Esophagus muscularis mucosa (tissue), 4 donors: ENCODE measurements around the gene UNG. TPM values are rescaled to one million over a fixed set of nuclear protein-coding genes. Genes with fewer than 3 reads are reported as not detected.

Experiments used
- DNase-seq: peaks from one replicate; pipeline ENCODE4 v3.0.0-alpha.2; 2017; ENCODE audit errors: extremely low spot score
- H3K27ac ChIP-seq, 4 donors: fragments of 200-600 bp; sonication (generic); replicated peaks in 1 of 4; 1 replicate in 3 of 4; 2 replicates in 1 of 4; pipeline ENCODE4 v1.5.1; 2016 to 2019; ENCODE audit warnings: mild to moderate bottlenecking in 1 of 4
- H3K27me3 ChIP-seq, 4 donors: fragments of 200-600 bp; sonication (generic); one replicate each; pipeline versions ENCODE4 v1.5.1 to v1.6.0; 2016 to 2019
- H3K36me3 ChIP-seq, 4 donors: fragments of 200-600 bp; sonication (generic); one replicate each; pipeline ENCODE4 v1.5.1; 2016 to 2019
- H3K4me1 ChIP-seq, 4 donors: fragments of 200-600 bp; sonication (generic); one replicate each; pipeline ENCODE4 v1.5.1; 2016 to 2019
- H3K4me3 ChIP-seq, 4 donors: fragments of 200-600 bp; sonication (generic); 1 replicate in 2 of 4; 2 replicates in 2 of 4; pipeline ENCODE4 v1.5.1; 2016 to 2019; ENCODE audit warnings: mild to moderate bottlenecking in 4 of 4, moderate library complexity in 1 of 4
- H3K9me3 ChIP-seq, 4 donors: fragments of 200-600 bp; sonication (generic); 1 replicate in 3 of 4; 2 replicates in 1 of 4; pipeline ENCODE4 v1.5.1; 2016 to 2019
- EP300 ChIP-seq: sonication (generic); formaldehyde crosslinking; IDR thresholded peaks from one replicate; pipeline ENCODE4 v1.6.1; 2017; ENCODE audit warnings: antibody characterized with exemption
- POLR2A ChIP-seq: fragments of 450-650 bp; IDR thresholded peaks from one replicate; pipeline ENCODE4 v1.6.1; 2017; ENCODE audit warnings: antibody characterized with exemption, moderate library complexity, mild to moderate bottlenecking, low read depth
- POLR2AphosphoS5 ChIP-seq, 2 donors: sonication (generic); formaldehyde crosslinking; IDR thresholded peaks; one replicate each; pipeline ENCODE4 v1.6.1; 2017; ENCODE audit warnings: antibody characterized with exemption in 2 of 2
- WGBS: methylation state at CpG from one replicate; pipeline ENCODE4 v1.1.5; 2018; 5-methylcytosine and 5-hydroxymethylcytosine counted together
- intact Hi-C: fragments of 100-400 bp; cut with DNase I; formaldehyde crosslinking; loops from one replicate; pipeline ENCODE4 v1.15.1; 2023
- total RNA-seq, 4 donors: library from RNA; depleted of rRNA; stranded (reverse); fragments of >200 nt; gene quantifications; one replicate each; pipeline versions ENCODE4 v1.1.0 to v1.2.1, GENCODE V29; 2016
- TF ChIP-seq, protein P1 (sequence below), 3 experiments: fragments of 200-600 bp in 2 of 3; fragments of 450-650 bp in 1 of 3; sonication (generic) in 2 of 3; IDR thresholded peaks; one replicate each; pipeline ENCODE4 v1.5.1; 2017 to 2019; ENCODE audit warnings: antibody characterized with exemption in 3 of 3, mild to moderate bottlenecking in 2 of 3, moderate library complexity in 1 of 3

UNG gene
- total RNA-seq, 4 donors from 2014 or later = 11.2 to 18.4 (median 14.3) TPM

DNA sequence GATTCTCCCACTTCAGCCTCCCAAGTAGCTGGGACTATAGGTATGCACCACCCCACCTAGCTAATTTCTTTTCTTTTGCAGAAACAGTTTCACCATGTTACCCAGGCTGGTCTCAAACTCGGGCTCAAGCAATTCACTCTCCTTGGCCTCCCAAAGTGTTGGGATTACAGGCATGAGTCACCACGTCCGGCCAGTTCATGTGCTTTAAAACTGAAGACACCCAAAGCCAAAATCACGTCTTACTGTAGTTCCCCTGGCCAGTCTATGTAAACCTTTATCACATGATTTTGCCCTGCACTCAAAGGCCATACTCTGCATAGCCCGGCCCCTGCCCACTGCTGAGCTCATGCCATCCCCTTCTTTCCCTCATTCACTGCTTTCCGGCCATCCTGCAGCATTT, 8.6 kb upstream of the UNG start:
- TF ChIP-seq POLR2A (no peak), POLR2AphosphoS5 (IDR thresholded peaks at IDR 0.05) (no peak), EP300 (no peak)
- TF ChIP-seq, protein P1, sequence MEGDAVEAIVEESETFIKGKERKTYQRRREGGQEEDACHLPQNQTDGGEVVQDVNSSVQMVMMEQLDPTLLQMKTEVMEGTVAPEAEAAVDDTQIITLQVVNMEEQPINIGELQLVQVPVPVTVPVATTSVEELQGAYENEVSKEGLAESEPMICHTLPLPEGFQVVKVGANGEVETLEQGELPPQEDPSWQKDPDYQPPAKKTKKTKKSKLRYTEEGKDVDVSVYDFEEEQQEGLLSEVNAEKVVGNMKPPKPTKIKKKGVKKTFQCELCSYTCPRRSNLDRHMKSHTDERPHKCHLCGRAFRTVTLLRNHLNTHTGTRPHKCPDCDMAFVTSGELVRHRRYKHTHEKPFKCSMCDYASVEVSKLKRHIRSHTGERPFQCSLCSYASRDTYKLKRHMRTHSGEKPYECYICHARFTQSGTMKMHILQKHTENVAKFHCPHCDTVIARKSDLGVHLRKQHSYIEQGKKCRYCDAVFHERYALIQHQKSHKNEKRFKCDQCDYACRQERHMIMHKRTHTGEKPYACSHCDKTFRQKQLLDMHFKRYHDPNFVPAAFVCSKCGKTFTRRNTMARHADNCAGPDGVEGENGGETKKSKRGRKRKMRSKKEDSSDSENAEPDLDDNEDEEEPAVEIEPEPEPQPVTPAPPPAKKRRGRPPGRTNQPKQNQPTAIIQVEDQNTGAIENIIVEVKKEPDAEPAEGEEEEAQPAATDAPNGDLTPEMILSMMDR (IDR thresholded peaks at IDR 0.05) = no peak
- WGBS = 76% methylated on average over 6 of the region's 6 CpGs
- peaks cover 30 to 76% (median 71%) of the 10 kb centered on the region in 4 donors for H3K36me3 ChIP-seq

DNA sequence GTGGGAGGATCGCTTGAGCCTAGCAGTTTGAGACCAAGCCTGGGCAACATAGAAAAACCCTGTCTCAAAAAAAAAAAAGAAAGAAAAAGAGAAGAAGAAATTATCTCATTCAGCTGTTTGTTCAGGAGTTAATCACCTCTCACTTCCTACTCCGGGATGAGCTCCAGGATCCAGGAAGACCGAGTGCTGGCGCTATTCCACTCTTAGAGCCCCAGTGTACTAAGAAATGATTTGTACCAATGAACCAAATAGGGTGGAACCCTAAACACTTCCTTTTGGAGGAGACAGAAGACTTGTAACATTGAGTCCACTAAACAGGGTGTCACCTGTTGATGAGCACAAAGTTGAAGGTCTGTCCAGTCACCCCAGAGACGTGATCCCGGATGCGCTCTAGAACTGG, 7.7 kb upstream of the UNG start:
- Histone ChIP-seq H3K36me3 (peaks cover 30 to 68% (median 62%) of the 10 kb centered on the region in 4 donors), H3K27ac (no peak overlapping the region), H3K9me3 (no peaks in the 10 kb centered on the region), H3K4me1 (peaks cover 20 to 37% (median 30%) of the 10 kb centered on the region in 4 donors), H3K27me3 (no peaks in the 10 kb centered on the region), H3K4me3 (no peak overlapping the region)
- TF ChIP-seq POLR2AphosphoS5 (IDR thresholded peaks at IDR 0.05) (no peak), EP300 (no peak), POLR2A (no peak)
- TF ChIP-seq, protein P1 (IDR thresholded peaks at IDR 0.05) = no peak
- intact Hi-C loops = loop anchor here (5.0 kb wide), 1 partner anchor 522 kb away; no protein-coding TSS in a partner anchor
- WGBS = 84% methylated on average over 7 of the region's 7 CpGs
- DNase-seq = no peak

More for the DNA sequence above, 8.6 kb upstream of the UNG start:
- no peak overlapping the region for H3K4me3 ChIP-seq
- no peak for DNase-seq
- H3K27ac ChIP-seq = no peak overlapping the region
- no peaks in the 10 kb centered on the region for H3K9me3 ChIP-seq
- no peaks in the 10 kb centered on the region for H3K27me3 ChIP-seq
- intact Hi-C loops = no loop called here
- H3K4me1 ChIP-seq = peaks cover 20 to 34% (median 29%) of the 10 kb centered on the region in 4 donors

DNA sequence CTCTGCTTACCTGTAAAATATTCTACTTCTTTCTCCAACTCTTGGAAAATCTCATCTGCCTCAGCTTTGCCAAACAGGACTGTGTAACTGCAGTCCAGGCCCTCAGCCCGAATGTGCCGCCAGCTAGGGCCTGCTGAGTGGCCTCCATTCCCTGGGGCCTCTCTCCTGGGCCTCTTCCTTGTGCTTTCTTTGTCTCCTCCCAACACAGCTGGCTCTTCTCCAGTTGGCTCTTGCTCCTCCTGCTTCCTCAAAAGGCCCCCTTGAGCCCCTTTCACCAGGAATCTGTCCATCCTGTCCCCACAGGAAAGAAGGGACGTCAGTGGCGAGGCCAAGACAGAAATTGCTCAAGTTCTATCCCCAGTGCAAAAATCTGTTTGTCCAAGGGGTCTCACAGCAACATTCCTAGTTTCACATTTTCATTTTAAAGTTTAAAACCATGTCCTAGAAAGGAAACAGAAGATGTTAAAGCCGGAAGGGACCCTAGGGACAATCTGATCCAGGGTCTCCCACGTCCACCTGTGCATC, 4.8 kb upstream of the UNG start:
- Histone ChIP-seq H3K9me3 (no peaks in the 10 kb centered on the region), H3K27ac (peak overlapping the region; percentile 78 to 83 (median 80)), H3K27me3 (peaks cover 0 to 3% (median 0%) of the 10 kb centered on the region in 4 donors), H3K36me3 (peaks cover 10 to 39% (median 34%) of the 10 kb centered on the region in 4 donors), H3K4me3 (peak overlapping the region; percentile 56 to 72 (median 61)), H3K4me1 (peaks cover 25 to 43% (median 36%) of the 10 kb centered on the region in 4 donors)
- TF ChIP-seq EP300 (no peak), POLR2A (no peak)
- intact Hi-C loops = loop anchor here (5.0 kb wide), 1 partner anchor 525 kb away; no protein-coding TSS in a partner anchor
- WGBS = 45% methylated on average over 6 of the region's 6 CpGs
- no peak for DNase-seq

DNA sequence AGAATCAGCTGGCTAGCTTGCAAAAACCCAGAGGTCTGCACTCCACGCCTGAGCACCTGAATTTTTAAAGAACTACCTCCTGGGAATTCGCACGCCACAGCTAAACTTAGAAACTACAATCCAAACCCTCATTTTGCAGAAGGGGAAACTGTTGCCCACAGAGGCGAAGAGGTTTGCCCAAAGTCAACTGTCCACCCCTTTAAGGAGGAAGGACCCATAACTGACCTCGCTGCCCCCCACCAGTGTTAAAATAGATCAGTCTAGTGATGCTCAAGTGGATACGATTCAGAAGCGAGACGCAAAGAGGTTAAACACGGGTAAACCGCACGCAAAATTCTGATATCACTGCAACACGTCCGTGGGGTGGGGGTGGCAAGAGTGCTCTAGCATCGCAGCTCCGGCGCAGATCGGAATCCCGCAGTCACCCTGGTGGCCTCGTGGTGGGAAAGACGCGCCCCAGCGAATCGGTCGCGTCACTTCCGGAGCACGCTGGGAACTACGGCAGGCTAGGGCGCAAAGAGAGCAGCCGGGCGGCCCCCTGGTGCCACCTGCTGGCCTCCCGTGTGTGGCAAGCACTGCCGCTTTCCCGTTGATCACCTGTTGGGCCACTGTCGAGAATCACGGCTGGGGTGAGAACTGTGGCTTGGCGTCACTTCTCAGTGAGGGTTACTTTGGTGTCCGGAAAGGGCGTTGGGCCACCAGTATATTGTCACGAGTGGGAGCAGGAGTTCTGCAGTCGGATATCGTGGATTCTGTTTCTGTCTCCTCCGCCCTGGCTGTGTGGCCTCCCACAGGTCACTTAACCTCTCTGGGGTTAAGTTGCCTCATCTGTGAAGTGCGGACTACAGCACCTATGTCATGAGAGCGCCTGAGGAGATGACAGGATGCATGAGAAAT, 4.1 kb upstream of the UNG start, which contains the start of gene ALKBH2:
ALKBH2 (minus strand) TSS at position 451 of the 897 bp plus-strand sequence. CDS start 686 bp downstream, outside the sequence.
- peak within 1 kb of the TSS; percentile 78 to 83 (median 80) for H3K27ac ChIP-seq
- intact Hi-C loops = loop anchor here (5.0 kb wide), 1 partner anchor 526 kb away; no protein-coding TSS in a partner anchor
- TF ChIP-seq, protein P1 (IDR thresholded peaks at IDR 0.05) = peak; percentile 98 to 99 (median 99)
- TF ChIP-seq POLR2A (peak; percentile 36), POLR2AphosphoS5 (IDR thresholded peaks at IDR 0.05) (peak; percentile 87 to 96), EP300 (peak; percentile 92)
- peak within 1 kb of the TSS; percentile 56 to 72 (median 61) for H3K4me3 ChIP-seq
- 8% methylated on average over 30 of the region's 45 CpGs for WGBS
- H3K4me1 ChIP-seq = peaks cover 27 to 45% (median 38%) of the 10 kb centered on the region in 4 donors
- no peaks in the 10 kb centered on the region for H3K9me3 ChIP-seq
- peak; percentile 98 for DNase-seq
- peaks cover 4 to 32% (median 27%) of the 10 kb centered on the region in 4 donors for H3K36me3 ChIP-seq
- peaks cover 0 to 3% (median 0%) of the 10 kb centered on the region in 4 donors for H3K27me3 ChIP-seq

DNA sequence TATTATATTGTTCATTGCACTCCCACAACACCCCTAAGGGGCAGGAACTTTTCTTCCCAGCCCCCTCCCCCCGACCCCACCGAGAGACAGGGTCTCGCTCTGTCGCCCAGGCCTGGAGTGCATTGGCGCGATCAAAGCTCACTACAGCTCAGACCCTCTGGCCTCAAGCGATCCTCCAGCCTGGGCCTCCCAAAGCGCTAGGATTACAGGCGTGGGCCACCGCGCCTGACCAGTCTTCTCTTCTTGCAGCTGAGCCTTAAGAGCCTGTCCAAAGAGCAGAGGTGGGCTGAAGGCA, 310 bp upstream of the UNG start:
- H3K36me3 ChIP-seq = peaks cover 4 to 22% (median 12%) of the 10 kb centered on the region in 4 donors
- TF ChIP-seq POLR2AphosphoS5 (IDR thresholded peaks at IDR 0.05) (no peak), POLR2A (no peak), EP300 (no peak)
- TF ChIP-seq, protein P1 (IDR thresholded peaks at IDR 0.05) = no peak
- peaks cover 32 to 53% (median 50%) of the 10 kb centered on the region in 4 donors for H3K4me1 ChIP-seq
- intact Hi-C loops = no loop called here
- no peak overlapping the region for H3K27ac ChIP-seq
- WGBS = 36% methylated on average over 11 of the region's 11 CpGs
- no peak for DNase-seq
- peak overlapping the region in 2 of 4 donors; percentile 70 to 81 for H3K4me3 ChIP-seq
- peaks cover 0 to 3% (median 0%) of the 10 kb centered on the region in 4 donors for H3K27me3 ChIP-seq
- no peaks in the 10 kb centered on the region for H3K9me3 ChIP-seq
